Activated CD8-positive, alpha-beta memory T cell treated with anti-CD3 and anti-CD28 coated beads for 1 hour (primary cell): ENCODE data around the gene RERE.

Experiments used
- DNase-seq, 2 donors: peaks; one replicate each; pipeline ENCODE4 v3.0.0-alpha.2; 2020; ENCODE audit warnings: low read depth in 1 of 2; ENCODE audit errors: extremely low read depth in 1 of 2

The RERE gene

DNA sequence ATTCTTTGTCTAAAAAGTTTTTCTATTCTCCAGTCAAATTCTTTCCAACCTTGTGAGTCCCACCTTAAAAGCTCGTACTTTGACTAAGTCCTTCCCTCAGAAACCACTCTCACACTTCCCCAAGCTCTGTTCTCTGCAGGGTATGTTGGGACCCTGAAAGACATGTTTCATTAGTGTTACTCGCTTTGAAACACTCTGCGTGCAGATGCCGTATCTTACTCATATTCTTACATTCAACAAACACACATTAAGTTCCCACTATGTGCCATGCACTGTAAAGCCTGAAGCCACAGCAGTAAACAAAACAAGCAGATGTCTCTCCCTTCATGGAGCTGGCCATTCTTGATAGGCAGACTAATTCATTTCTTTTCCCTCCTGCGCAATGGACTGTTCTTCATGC, 229.7 kb downstream of the RERE start:
- DNase-seq: no peak

- DNase-seq: no peak
Observed at GRCh38 chr1:8586438-8586837, 231.0 kb downstream of the RERE start.

GRCh38 chr1:8584316-8584715, 233.1 kb downstream of the RERE start:
- no peak for DNase-seq

DNA sequence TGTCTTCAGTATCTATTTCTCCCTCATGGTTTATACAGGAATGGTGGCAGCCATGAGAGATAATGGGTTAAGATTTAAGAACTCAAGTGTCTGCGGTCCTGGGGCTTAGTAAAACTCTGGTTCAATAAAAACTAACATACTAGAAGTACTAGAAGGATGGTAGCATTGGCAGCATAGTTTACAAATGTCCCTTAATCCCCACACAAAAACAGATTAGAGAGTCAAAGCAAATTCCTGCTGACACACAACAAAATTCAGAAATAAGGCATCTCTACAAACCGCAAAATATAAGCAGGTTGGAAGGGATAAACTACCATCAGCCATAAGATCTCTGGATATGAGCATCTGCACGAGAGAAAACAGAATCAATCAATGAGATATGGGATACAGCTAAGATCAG, 234.4 kb downstream of the RERE start:
- no peak for DNase-seq

- DNase-seq: no peak
Observed at GRCh38 chr1:8580566-8580965, 236.9 kb downstream of the RERE start.

GRCh38 chr1:8578936-8579335, 238.5 kb downstream of the RERE start:
- no peak for DNase-seq

GRCh38 chr1:8578132-8578877, 239.1 kb downstream of the RERE start:
- DNase-seq: no peak

DNA sequence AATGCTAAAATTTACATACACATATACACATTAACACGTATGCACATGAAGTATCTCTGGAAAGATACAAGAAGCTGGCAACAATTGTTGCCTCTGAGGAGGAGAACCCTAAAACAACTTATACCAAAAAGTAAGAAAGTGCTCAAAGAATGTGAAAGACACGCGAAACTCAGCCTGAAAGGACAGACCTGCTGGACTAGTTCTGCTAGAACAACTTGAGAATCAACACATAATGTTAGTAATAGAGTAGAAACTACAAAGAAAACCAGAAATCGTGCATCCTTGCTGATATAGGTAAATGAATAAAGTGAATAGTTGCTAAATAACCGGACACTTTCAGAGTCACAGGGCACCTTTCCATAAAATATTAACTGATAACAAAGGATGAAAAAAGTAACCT, 242.5 kb downstream of the RERE start:
- DNase-seq: no peak

- no peak for DNase-seq
Observed at GRCh38 chr1:8572106-8572505, 245.3 kb downstream of the RERE start.

DNA sequence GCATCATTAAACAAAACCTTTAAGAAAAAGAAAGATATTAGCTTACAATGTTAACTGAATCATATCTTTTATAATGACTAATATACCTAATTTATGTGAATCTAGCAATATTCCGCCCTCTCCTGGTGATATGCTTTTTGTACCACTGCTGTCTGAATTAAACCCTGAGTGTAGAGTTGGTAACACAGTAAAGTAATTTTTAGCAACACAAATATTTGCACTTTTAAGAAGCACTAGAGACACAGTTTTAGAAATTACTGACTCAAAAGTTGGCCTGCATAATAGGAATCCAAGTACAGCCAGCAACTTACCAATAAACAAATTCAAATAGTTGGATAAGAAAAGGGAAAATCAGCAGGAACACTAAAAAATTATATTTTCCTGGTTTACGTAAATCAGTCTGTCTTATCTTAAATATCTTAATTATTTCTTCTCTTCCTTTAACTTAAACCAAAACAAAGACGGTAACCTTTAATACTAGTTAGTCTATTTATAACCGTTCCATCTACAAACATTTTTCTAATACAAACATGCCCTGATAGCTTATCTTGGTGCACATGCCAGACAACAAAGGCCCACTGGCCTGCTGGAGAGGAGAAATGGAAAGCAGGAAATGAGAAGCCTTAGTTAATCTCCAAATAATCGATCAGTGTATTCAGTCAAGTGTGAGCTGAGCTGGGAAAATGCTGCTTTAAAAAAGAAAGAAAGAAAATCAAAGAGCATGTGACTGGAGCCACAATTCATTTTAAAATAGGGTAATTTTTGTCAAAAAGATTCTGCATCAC, 246.0 kb downstream of the RERE start:
- DNase-seq: no peak

- DNase-seq: no peak
Observed at GRCh38 chr1:8570465-8570864, 247.0 kb downstream of the RERE start.

DNA sequence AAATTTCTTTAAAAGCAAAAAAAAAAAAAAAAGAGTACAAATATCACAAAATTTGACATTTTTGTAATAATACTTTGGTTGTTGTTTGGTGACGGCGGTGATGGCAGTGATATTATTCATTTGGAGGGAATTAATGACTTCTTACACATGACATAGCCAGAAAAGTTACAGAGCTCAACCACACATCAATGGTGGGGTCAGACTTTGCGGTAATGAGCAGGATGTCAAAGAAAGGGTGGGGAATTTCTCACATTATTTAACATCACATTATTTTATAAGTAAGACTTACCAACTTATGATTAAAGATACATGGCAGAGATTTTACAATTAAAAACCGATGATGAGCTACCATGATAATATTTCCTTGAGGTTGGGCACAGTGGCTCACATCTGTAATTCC, 248.2 kb downstream of the RERE start:
- DNase-seq: no peak

- DNase-seq: no peak
Observed at GRCh38 chr1:8568837-8569236, 248.6 kb downstream of the RERE start.

DNA sequence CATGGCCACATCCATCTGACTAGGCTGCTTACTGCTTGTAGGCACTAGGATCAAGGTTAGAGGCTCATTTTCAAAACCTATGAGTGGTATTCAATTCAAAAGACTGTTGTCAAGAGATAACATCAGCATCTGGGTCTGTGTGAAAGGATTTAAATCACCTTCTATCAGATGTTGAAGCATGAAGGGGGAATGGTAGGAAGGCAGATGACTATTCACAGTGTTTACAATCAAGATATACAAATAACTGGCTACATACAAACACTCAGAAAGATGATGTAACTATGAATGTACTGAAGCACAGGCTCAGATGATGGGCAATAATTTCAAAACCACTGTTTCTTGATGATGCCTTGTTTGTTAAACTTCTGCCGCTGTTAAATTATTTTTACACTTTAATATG, 250.3 kb downstream of the RERE start:
- no peak for DNase-seq

DNA sequence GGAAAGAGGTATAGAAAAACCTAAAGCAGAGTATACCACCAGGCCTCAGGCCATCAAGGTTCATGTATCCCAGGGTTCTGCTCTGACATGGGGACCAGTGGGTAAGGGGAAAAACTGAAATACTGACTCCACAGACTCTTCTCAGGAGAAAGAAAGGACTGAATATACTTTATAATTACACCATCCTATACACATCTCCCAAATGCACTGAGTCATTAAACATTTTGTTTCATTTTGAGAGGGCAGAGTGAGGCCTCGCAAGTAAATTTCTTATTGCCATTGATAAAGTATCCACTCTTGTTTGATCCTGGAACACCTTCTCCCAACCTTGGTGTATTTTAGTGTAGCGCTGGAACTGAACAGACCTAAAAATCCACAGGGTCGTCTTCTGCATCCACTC, 251.6 kb downstream of the RERE start:
- DNase-seq: no peak

DNA sequence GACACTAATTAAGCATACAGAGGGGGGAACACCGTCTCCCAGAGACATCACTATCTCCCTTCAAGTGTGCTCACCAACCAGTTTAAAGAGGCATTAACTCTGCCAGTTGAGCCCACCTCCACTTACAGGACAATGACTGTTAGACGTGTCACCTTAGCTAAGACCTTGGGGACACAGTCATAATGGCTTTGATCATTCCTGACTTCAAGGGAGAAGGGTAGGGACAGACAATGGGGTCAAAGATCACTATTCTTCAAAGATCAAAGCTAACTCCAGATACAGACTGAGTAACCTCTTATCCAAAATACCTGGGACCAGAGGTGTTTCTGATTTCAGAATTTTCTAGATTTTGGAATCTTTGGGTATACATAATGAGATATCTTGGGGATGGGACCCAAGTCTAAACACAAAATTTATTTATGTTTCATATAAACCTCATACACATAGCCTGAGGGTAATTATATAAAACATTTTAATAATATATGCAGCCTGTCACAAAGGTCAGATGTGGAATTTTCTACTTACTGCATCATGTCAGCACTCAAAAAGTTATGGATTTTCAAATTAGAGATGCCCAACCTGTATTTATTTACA, 253.4 kb downstream of the RERE start:
- DNase-seq: no peak

DNA sequence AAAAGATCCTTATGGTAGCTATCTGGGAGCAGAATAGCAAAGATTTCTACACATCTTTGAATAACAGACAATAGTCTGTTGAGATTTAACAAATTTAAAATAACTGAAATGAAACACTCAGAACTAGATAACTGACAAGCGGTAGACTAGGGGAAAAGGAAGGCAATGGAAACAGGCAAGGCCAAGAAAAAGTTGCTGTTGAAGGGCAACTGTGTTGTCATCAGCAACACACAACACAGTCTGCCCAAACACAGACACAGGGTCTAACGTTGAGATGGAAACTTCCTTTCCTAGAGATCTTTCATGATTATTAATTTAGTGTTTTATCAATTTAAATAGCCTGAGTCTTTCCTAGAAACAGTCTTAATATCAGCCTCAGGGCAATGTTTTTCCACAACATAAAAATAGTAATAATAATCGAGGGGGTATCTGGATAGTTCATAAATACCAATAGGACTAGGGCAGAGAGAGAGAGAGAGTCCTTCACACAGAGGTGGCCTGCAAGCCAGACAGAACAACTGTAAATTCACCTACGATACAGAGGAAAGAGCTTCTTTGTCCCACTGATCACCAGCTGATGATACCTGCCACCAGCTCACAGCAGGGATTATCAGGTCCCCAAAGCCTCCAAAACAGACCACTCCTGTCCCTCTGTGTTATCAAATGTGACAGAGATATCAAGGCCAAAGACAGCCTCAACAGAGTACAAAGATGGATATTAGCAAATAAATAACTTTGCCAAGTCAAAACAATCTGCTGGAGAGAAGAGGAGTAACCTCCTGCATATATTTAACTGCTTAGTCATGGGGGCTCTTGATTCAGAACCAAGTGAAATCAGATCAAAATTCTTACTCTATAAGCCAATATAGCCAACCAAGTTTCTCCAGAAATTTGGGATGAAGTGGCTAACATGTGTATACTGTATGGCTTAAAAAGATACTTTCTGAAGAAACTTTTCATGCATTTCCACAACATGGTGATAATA, 254.3 kb downstream of the RERE start:
- no peak for DNase-seq

DNA sequence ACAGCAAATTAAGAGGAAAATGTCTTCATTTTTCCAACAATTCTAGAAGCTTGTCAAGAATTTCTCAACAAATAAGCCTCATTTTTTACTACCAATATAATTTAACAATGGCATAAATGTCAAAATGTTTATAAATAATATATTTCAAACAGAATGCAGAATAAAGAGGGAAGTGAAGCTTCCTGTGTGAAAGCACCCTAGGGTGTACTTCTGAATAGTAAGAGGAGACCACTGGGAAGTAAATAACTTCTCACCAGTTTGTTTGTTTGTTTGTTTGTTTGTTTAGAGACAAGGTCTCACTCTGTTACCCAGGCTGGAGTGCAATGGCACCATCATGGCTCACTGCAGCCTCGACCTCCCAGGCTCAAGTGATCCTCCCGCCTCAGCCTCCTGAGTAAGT, 255.2 kb downstream of the RERE start:
- no peak for DNase-seq

- DNase-seq: no peak
Observed at GRCh38 chr1:8560611-8561544, 256.6 kb downstream of the RERE start.

- no peak for DNase-seq
Observed at GRCh38 chr1:8560035-8560434, 257.4 kb downstream of the RERE start.
